HepG2 (cell line): ENCODE measurements around the gene EEF1AKMT3. TPM values are rescaled to one million over a fixed set of nuclear protein-coding genes. Genes with fewer than 3 reads are reported as not detected.

Experiments used
- AGO1 ChIP-seq: fragments of 200-400 bp; formaldehyde crosslinking; IDR thresholded peaks from 2 replicates; pipeline ENCODE4 v1.6.1; 2017; ENCODE audit warnings: mild to moderate bottlenecking, low read depth, low read length, moderate library complexity; ENCODE audit not compliant: poor library complexity, severe bottlenecking
- ARNT ChIP-seq: fragments of 450-650 bp; IDR thresholded peaks from 2 replicates; pipeline ENCODE4 v1.6.1; 2017
- DMAP1 ChIP-seq: IDR thresholded peaks from 2 replicates; pipeline ENCODE4 v1.6.1; 2016
- ELF4 ChIP-seq: sonication (generic); formaldehyde crosslinking; IDR thresholded peaks from 2 replicates; pipeline ENCODE4 v1.5.0; 2020; ENCODE audit warnings: missing genetic modification reagents, mild to moderate bottlenecking, moderate library complexity, borderline replicate concordance
- GFI1 ChIP-seq: sonication (generic); formaldehyde crosslinking; IDR thresholded peaks from 2 replicates; pipeline ENCODE4 v1.5.0; 2020; ENCODE audit warnings: missing genetic modification reagents, mild to moderate bottlenecking, borderline replicate concordance
- HIVEP1 ChIP-seq: sonication (generic); formaldehyde crosslinking; IDR thresholded peaks from 2 replicates; pipeline ENCODE4 v1.4.0; 2020; ENCODE audit warnings: mild to moderate bottlenecking, missing genetic modification reagents
- HNRNPK ChIP-seq: fragments of 200-400 bp; formaldehyde crosslinking; IDR thresholded peaks from 2 replicates; pipeline ENCODE4 v1.6.1; 2018; ENCODE audit warnings: low read length, low read depth, moderate library complexity, mild to moderate bottlenecking; ENCODE audit not compliant: poor library complexity, severe bottlenecking
- HOXA3 ChIP-seq: sonication (generic); formaldehyde crosslinking; IDR thresholded peaks from 2 replicates; pipeline ENCODE4 v1.5.0; 2020; ENCODE audit warnings: missing genetic modification reagents
- KMT2A ChIP-seq: sonication (generic); formaldehyde crosslinking; IDR thresholded peaks from 2 replicates; pipeline ENCODE4 v1.4.0; 2020; ENCODE audit warnings: missing genetic modification reagents
- MYC ChIP-seq: sonication (generic); formaldehyde crosslinking; IDR thresholded peaks from 2 replicates; pipeline ENCODE4 v1.9.0; 2021; ENCODE audit warnings: missing genetic modification reagents, borderline replicate concordance
- MYNN ChIP-seq: sonication (generic); formaldehyde crosslinking; IDR thresholded peaks from 2 replicates; pipeline ENCODE4 v1.4.0; 2020; ENCODE audit warnings: mild to moderate bottlenecking, low read depth, missing genetic modification reagents
- NFAT5 ChIP-seq: sonication (generic); formaldehyde crosslinking; IDR thresholded peaks from 2 replicates; pipeline ENCODE4 v1.4.0; 2020; ENCODE audit warnings: missing genetic modification reagents
- PLSCR1 ChIP-seq: sonication (generic); formaldehyde crosslinking; IDR thresholded peaks from 2 replicates; pipeline ENCODE4 v1.5.0; 2020; ENCODE audit warnings: missing genetic modification reagents, mild to moderate bottlenecking, borderline replicate concordance
- RBFOX2 ChIP-seq: fragments of 200-400 bp; formaldehyde crosslinking; IDR thresholded peaks from 2 replicates; pipeline ENCODE4 v1.6.1; 2017; ENCODE audit warnings: low read depth, mild to moderate bottlenecking, low read length
- SMAD3 ChIP-seq: sonication (generic); formaldehyde crosslinking; IDR thresholded peaks from 2 replicates; pipeline ENCODE4 v1.4.0; 2020; ENCODE audit warnings: missing genetic modification reagents
- SRSF1 ChIP-seq: fragments of 200-400 bp; formaldehyde crosslinking; optimal IDR thresholded peaks from 2 replicates; pipeline ENCODE3; 2017; ENCODE audit warnings: mild to moderate bottlenecking, low read depth, low read length, moderate library complexity
- SYNCRIP ChIP-seq: fragments of 200-400 bp; formaldehyde crosslinking; IDR thresholded peaks from 2 replicates; pipeline ENCODE4 v1.6.1; 2018; ENCODE audit warnings: mild to moderate bottlenecking, low read depth, low read length; ENCODE audit not compliant: insufficient read depth
- ZNF160 ChIP-seq: sonication (generic); formaldehyde crosslinking; IDR thresholded peaks from 2 replicates; pipeline ENCODE4 v1.8.0; 2022; ENCODE audit warnings: mild to moderate bottlenecking, inconsistent platforms, missing genetic modification reagents
- ZNF451 ChIP-seq: sonication (generic); formaldehyde crosslinking; IDR thresholded peaks from 2 replicates; pipeline ENCODE4 v1.5.0; 2020; ENCODE audit warnings: mild to moderate bottlenecking, missing genetic modification reagents
- ZNF501 ChIP-seq: sonication (generic); formaldehyde crosslinking; IDR thresholded peaks from 2 replicates; pipeline ENCODE4 v1.5.1; 2020; ENCODE audit warnings: mild to moderate bottlenecking, moderate library complexity, missing genetic modification reagents
- ZNF580 ChIP-seq: IDR thresholded peaks from 2 replicates; pipeline ENCODE4 v1.6.1; 2016; ENCODE audit warnings: low read depth, borderline replicate concordance
- ZNF7 ChIP-seq: IDR thresholded peaks from 2 replicates; pipeline ENCODE4 v1.6.1; 2016; ENCODE audit warnings: missing biosample characterization, missing genetic modification reagents
- ZNF839 ChIP-seq: sonication (generic); formaldehyde crosslinking; IDR thresholded peaks from 2 replicates; pipeline ENCODE4 v1.4.0; 2020; ENCODE audit warnings: missing genetic modification reagents, mild to moderate bottlenecking, borderline replicate concordance
- polyA plus RNA-seq, 8 experiments: library from polyadenylated mRNA; depleted of rRNA in 3 of 8; stranded (reverse) in 7 of 8; unstranded in 1 of 8; fragments of >200 nt; fragmentation: Illumina TruSeq in 4 of 8; extraction: Trizol in 4 of 8; gene quantifications; 2 replicates each; pipeline versions ENCODE4 v1.2.1 to v1.2.3, GENCODE V29; 2011 to 2016; ENCODE audit warnings: low read depth in 4 of 8, missing spikeins in 1 of 8, mixed read lengths in 1 of 8; ENCODE audit not compliant: insufficient read depth in 1 of 8
- total RNA-seq, 5 experiments: library from RNA; depleted of rRNA; stranded (reverse); fragments of >200 nt; fragmentation: Illumina TruSeq; extraction: Trizol; gene quantifications; 2 replicates each; pipeline ENCODE4 v1.2.3, GENCODE V29; 2016; ENCODE audit warnings: low read depth in 1 of 5

The EEF1AKMT3 gene
- total and polyA plus RNA-seq, 2 of the 13 experiments (the other 11 are each of a cell fraction or from before 2014, with no cell fraction given) = 4.7 to 11.4 TPM

- no peak for TF ChIP-seq ZNF7 (CRISPR knock-in tag)
- no peak; the same call in 1 of the 2 replicates for TF ChIP-seq GFI1 (CRISPR knock-in tag)
- TF ChIP-seq ELF4 (CRISPR knock-in tag) = no peak
- peak; percentile 37; the same call in 1 of the 2 replicates for TF ChIP-seq MYC (CRISPR knock-in tag)
- TF ChIP-seq NFAT5 (CRISPR knock-in tag) = no peak
- TF ChIP-seq ZNF501 (CRISPR knock-in tag) = no peak; the same call in 1 of the 2 replicates
- 0 out of 2 replicates have a peak, but pooled peaks have one; percentile 8 for TF ChIP-seq SMAD3
- no peak for TF ChIP-seq PLSCR1 (CRISPR knock-in tag)
- TF ChIP-seq SRSF1 = no peak
- TF ChIP-seq ARNT = no peak
- TF ChIP-seq SYNCRIP = no peak
- peak; percentile 46 for TF ChIP-seq RBFOX2
- 0 out of 2 replicates have a peak, but pooled peaks have one; percentile 77 for TF ChIP-seq ZNF580 (CRISPR knock-in tag)
- TF ChIP-seq KMT2A (CRISPR knock-in tag) = peak; percentile 56; the same call in 1 of the 2 replicates
- no peak for TF ChIP-seq ZNF451 (CRISPR knock-in tag)
- peak; percentile 51; the same call in 1 of the 2 replicates for TF ChIP-seq DMAP1
- no peak for TF ChIP-seq MYNN (CRISPR knock-in tag)
- TF ChIP-seq HNRNPK = peak; percentile 13
- peak; percentile 36 for TF ChIP-seq HOXA3
- TF ChIP-seq HIVEP1 = peak; percentile 81
- TF ChIP-seq AGO1 = peak; percentile 85
- 0 out of 2 replicates have a peak, but pooled peaks have one; percentile 36 for TF ChIP-seq ZNF839 (CRISPR knock-in tag)
- no peak for TF ChIP-seq ZNF160 (CRISPR knock-in tag)
These were observed 7.3 kb upstream of the EEF1AKMT3 start (continued) for GRCh38 chr12:57765003-57765697.
